GM19468 (cell line): Measurements from ENCODE around the gene DEAF1.

Source experiments
- ATAC-seq: cut with Tn5 transposase; IDR thresholded peaks from one replicate; pipeline ENCODE4 v1.9.1; 2021; ENCODE audit warnings: mild to moderate bottlenecking, moderate library complexity, moderate number of reproducible peaks; ENCODE audit not compliant: unreplicated experiment; ENCODE audit errors: extremely low read depth

Gene DEAF1

DNA sequence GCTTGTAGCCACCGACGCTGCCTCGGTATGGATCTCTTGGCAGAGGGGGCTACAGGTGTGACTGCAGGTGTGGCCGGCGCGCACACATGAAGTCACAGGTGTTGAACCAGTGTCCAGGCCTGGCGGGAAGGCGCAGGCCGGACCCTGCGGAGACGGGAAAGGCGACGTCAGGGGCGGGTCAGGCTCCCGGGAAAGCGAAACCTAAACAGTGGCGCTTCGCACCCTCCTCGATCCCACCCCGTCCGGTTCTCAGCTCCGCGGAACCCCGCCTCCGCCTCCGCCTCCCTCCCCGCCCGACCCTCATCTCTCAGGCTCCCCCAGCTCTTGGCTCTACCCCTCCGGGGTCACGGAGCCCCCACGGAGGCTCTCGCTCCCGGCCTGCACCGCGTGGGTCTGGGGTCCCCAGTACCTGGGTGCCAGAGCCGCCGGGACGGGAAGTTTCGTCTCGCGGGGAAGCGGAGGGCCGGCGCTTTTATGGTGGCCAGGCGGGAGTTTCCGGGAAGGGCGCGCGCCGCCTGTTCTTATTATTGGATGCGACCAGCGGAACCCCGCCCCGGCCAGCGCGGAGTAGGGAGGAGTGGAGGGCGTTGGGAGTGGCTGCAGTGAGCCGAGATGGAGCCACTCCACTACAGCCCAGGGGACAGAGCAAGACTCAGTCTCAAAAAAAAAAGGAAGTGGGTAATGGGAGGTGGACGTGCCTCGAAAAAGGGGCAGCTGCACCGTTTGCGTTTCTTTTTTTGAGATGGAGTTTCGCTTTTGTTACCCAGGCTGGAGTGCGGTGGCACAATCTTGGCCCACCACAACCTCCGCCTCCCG is 79.3 kb downstream of the DEAF1 start, which contains the start of gene IRF7:
TSS of gene IRF7 (minus strand) at position 447 of the 816 bp plus-strand sequence. CDS start 586 bp downstream, outside the sequence.
- peak; percentile 48 for ATAC-seq

GRCh38 chr11:614623-615503 is 80.2 kb downstream of the DEAF1 start:
- ATAC-seq: peak; percentile 5

- no peak for ATAC-seq
Observed at GRCh38 chr11:614021-614622, 80.9 kb downstream of the DEAF1 start.

DNA sequence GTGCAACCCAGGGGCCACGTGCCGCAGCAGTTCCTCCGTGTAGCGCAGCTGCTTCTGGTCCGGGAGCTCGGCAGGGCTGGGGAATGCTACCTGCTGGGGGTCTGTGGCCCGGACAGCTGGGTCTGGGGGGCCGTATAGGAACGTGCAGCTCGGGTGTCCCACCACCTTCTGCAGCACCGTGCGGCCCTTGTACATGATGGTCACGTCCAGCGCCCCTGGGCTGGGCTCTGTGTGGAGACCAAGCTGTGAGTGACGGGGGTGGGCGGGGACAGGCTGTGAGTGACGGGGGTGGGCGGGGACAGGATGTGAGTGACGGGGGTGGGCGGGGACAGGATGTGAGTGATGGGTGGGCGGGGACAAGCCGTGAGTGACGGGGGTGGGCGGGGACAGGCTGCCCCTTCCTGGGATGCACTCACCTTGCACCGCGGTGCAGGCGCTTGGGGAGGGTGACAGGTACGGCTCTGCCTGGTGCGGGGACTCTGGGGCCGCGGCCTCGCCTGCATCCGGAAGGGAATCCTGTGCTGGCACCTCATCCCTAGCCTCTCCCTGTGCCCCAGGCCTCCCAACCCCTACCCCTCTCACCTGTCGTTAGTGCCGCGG is 81.6 kb downstream of the DEAF1 start:
- ATAC-seq: no peak

GRCh38 chr11:612961-613300 is 82.1 kb downstream of the DEAF1 start:
- no peak for ATAC-seq

DNA sequence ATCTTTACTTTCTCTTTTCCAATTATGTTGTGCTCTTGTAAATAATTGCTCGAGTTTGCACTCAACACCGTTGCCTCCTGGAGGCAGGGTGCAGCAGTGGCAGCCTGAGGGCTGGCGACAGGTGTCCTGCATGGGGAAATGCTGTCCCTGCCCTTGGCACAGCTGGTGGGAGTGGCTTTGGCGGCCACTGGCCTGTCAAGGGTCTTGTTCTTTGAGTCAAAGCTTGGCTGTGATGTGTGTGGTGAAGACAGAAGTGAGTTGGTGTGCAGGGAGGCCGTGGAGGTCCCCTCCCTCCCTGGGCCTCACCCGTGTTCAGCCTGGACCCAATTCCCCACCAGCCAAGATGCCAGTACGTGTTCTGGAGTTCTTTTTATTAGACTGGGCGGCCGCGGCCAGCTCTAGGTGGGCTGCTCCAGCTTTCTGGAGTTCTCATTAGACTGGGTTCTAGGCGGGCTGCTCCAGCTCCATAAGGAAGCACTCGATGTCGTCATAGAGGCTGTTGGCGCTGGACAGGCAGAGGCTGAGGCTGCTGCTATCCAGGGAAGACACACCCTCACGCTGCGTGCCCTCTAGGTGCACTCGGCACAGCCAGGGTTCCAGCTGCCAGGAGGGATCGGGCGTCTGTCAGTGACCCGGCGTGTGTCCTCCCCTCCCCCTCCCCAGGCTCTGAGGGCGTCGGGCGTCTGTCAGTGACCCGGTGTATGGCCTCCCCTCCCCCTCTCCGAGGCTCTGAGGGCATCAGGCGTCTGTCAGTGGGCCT is 82.6 kb downstream of the DEAF1 start:
- no peak for ATAC-seq

- no peak for ATAC-seq
Observed at GRCh38 chr11:611001-611996, 83.7 kb downstream of the DEAF1 start.

DNA sequence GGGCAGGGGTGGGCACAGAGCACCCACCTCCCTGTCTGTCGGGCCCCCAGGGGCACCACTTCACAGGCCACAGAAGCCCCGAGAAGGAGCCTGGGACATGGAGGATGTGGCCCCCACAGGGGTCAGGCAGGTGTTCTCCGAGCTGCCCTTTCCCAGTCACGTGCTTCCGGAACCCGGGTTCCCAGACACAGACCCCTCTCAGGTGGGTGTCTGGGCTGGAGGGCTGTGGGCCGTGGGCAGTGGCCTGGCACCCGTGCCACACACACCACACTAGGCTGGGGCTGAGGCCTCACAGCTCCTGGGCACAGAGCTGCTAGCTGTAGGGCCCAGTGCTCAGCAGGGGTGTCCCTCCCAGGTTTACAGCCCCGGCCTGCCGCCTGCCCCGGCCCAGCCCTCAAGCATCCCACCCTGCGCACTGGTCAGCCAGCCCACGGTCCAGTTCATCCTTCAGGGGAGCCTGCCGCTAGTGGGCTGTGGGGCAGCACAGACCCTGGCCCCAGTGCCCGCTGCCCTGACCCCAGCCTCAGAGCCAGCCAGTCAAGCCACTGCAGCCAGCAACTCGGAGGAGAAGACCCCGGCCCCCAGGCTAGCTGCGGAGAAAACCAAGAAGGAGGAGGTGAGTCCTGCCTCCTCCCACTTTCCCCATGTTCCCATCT is 84.7 kb downstream of the DEAF1 start:
- no peak for ATAC-seq

DNA sequence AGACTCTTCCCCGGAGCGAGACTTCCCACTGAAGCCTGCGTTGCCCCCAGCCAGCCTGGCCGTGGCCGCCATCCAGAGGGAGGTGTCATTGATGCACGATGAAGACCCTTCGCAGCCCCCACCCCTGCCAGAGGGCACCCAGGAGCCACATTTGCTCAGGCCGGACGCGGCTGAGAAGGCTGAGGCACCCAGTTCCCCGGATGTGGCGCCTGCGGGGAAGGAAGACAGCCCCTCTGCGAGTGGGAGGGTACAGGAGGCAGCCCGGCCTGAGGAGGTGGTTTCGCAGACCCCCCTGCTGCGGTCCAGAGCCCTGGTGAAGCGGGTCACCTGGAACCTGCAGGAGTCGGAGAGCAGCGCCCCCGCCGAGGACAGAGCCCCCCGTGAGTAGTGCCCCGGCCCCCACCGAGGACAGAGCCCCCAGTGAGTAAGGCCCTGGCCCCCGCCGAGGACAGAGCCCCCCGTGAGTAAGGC is 85.6 kb downstream of the DEAF1 start:
- no peak for ATAC-seq

- no peak for ATAC-seq
Observed at GRCh38 chr11:608791-609251, 86.2 kb downstream of the DEAF1 start.

- ATAC-seq: no peak
Observed at GRCh38 chr11:607971-608659, 86.9 kb downstream of the DEAF1 start.

DNA sequence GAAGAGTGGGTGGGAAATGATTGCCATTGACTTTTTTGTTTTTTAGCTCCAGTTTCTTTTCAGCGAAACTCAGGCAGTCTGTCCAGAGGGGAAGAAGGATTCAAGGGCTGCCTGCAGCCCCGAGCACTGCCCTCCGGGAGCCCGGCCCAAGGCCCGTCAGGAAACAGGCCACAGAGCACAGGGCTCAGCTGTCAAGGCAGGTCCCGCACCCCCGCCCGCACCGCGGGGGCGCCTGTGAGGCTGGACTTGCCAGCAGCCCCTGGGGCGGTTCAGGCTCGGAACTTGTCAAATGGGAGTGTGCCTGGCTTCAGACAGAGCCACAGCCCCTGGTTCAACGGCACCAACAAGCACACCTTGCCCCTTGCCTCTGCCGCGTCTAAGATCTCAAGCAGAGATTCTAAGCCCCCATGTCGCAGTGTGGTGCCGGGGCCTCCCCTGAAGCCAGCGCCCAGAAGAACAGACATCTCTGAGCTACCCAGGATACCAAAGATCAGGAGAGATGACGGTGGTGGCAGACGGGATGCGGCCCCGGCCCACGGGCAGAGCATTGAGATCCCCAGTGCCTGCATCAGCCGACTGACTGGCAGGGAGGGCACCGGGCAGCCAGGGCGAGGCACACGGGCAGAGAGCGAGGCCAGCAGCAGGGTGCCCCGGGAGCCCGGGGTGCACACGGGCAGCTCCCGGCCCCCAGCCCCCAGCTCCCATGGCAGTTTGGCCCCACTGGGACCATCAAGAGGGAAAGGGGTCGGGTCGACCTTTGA is 87.8 kb downstream of the DEAF1 start:
- no peak for ATAC-seq

- no peak for ATAC-seq
Observed at GRCh38 chr11:606245-606644, 88.8 kb downstream of the DEAF1 start.

DNA sequence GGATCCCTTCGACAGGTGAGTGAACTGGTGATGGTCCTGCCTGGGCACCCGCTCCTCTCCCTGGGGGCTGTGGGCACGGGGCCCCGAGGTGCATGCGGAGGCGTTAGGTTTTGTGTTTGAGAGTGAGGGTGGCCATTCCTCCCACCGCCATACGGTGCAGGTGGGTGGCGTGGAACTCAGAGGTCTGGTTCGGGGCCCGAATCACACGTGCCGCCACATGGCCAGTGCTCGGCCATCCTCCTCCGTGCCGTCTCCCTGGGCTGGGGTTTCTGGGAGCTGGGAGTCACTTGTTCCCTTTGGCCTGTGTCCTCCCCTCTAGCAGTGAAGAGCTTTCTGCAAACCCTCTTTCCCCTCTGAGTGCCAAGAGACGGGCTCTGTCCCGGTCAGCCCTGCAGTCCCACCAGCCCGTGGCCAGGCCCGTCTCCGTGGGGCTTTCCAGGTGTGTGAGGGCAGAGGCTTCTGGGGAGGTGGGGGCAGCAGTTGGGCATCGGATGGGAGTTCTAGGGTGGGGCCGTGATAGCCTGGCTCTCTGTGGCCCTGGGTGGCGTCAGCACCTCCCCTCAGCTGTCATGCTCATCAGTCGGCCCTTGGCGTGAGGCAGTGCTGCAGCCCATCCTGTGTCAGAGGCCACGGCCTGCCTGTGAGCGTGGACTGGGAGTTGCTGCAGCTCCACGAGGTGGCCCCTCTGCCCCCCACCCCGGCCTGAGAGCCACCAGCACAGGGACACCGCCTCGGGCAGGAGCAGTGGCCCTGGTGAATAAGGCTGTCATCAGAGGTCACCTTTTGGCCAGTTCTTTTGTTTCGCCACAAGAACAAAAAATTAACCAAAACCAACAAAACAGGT is 89.5 kb downstream of the DEAF1 start:
- no peak for ATAC-seq

GRCh38 chr11:603154-603553 is 91.9 kb downstream of the DEAF1 start:
- no peak for ATAC-seq
